ENCODE measurements around the gene INSC. TPM values are rescaled to one million over a fixed set of nuclear protein-coding genes. Genes with fewer than 3 reads are reported as not detected.

Gene INSC
- total RNA-seq, 1 experiment from 2014 or later = not detected

DNA sequence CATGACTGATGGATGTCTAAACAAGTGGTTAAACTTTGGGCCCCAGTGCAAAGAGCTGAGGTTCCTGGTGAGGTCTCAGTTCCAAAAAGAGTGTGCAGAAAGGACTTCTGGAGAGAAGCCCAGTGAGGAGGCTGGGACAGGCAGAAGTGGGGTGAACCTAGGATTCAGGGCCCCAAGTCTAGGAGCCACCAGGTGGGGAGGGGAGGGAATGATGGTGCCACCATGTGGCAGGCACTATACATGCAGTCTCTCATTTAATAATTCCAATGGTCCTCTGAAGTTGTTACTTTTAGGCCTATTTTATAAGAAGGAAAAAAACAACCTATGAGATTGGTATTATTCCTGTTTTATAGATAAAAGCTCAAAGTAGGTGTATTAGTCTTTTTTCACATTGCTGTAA, 102.0 kb downstream of the INSC start:
- no peak for DNase-seq (ENCODE audit: low spot score)

- no peak for DNase-seq (ENCODE audit: low spot score)
Measured at GRCh38 chr11:15217416-15217815, 102.7 kb downstream of the INSC start.

DNA sequence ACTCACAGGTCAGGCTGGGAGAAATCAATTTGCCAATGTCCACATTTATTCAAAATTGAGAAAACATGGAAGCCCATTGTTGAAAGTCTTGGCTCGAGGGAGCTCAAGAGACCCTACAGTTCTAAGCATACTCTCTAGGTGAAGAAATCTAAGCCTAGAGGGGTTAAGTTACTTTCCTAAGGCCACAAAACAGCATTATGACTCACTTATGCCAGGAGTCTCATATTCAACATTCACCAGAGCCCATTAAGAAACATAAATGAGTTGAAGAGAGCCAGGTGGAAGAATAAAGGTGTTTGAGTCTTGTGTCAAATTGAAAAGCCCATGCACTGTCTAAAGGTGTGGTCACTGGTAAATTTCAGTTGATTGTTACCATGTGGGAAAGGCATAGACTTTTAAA, 108.1 kb downstream of the INSC start:
- no peak for DNase-seq (ENCODE audit: low spot score)

GRCh38 chr11:15223318-15223717, 108.6 kb downstream of the INSC start:
- DNase-seq (ENCODE audit: low spot score) = no peak

DNA sequence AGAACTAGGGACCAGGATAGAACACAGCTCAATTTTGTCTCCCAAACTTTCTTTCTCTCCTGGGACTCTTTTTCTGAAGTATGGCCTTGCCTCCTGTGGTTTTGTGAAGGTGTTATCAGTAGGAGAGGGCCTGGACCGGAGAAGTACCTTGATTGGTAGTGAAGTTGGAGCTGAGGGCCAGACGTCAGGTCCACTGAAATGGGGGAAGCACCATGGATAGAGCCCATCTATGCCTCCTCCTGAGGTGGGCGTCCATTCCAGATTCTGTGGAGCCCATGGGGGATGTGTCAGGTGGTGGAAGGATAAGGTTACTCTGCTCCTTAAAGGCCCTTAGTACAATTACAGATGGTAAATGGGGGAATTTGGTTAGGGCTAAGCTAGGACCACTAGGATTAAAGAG, 109.7 kb downstream of the INSC start:
- no peak for DNase-seq (ENCODE audit: low spot score)

- no peak for DNase-seq (ENCODE audit: low spot score)
Measured at GRCh38 chr11:15227011-15227410, 112.3 kb downstream of the INSC start.

GRCh38 chr11:15228331-15228849, 113.7 kb downstream of the INSC start:
- no peak for DNase-seq (ENCODE audit: low spot score)

DNA sequence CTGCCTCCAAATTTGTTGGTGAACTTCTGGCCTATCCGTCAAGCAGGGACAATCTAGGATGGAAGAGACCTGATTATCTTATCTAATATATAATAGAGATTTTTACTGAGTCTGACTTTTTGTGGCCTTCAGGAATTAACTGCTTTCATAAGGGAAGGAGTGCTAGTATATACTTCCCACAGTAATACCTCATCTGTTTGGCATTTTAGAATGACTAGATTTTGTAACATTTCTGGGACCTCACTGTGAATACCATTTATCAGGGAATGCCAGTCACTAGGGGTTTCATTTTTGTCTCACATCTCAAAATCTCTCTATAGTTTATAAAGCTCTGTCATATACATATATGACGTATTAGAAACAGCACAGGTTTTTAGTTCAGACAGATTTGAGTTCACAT, 114.3 kb downstream of the INSC start:
- no peak for DNase-seq (ENCODE audit: low spot score)

DNA sequence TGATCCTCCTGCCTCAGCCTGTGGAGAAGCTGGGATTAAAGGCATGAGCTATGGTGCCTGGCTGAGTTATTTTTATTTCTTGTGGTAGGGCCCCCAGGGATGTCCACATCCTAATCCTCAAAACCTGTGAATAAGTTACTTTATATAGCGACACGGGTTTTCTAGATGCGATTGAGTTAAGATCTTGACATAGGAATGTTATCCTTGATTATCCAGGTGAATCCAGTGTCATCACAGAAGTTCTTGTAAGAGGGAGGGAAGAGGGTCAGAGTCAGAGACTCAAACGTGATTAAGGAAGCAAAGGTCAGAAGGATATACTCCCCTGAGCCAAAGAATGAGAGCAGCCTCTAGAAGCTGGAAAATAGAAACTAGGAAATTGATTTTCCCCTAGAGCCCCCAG, 117.8 kb downstream of the INSC start:
- no peak for DNase-seq (ENCODE audit: low spot score)

DNA sequence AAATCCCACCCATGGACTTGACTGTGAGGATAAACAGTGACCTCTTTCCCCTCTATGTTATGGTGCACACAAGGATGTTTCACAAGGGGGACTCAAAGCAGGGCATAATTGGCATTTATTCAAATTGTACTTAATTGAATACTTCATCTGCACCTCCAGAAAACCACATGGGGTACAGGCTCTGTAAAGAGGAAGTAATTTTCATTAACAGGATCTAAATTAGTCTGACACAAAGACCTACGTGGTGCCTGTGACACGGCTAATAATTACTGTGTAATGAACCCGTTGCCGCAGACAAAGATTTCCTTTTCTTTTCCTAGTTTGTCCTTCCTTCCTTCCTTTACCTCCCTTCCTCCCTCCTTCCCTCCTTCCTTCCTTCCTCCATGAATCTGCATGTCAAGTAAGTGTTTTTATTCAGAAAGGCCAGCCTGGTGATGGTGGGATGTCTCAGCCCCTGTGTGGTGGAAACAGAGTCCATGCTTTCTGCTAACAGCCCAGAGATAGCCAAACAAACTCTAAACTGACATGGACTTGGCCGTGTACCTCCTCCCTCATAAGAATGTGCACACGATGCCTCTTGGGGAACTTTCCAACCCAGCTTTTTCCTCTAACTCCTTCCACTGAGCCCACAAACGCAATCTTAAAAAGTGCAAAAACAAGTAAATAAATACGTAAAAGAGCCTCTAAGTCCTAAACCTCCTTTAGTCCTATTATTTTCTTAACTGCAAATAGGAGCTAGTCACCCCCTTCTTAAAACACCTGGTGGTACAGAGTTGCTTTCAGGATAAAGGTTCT, 118.8 kb downstream of the INSC start:
- no peak for DNase-seq (ENCODE audit: low spot score)

DNA sequence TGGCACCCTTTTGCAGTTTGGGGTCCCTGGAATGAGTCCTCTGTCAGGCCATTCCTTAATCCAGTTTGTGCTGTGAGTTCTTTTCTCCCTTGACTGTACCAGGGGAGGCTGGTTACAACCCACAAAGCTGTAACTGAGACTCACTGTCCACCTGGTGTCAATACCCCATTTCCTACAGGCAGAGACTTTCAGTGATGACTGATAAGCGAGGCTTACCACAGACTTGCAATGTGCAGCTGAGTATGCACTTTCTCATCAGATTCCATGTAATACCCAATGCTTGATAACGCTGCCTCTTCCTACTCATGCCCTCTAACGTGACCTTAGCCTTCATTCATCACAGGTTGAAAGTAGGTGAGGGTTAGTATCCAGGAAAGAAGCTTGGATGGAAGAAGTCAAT, 120.1 kb downstream of the INSC start:
- DNase-seq (ENCODE audit: low spot score) = no peak

- DNase-seq (ENCODE audit: low spot score) = no peak
Measured at GRCh38 chr11:15236559-15236958, 121.8 kb downstream of the INSC start.

DNA sequence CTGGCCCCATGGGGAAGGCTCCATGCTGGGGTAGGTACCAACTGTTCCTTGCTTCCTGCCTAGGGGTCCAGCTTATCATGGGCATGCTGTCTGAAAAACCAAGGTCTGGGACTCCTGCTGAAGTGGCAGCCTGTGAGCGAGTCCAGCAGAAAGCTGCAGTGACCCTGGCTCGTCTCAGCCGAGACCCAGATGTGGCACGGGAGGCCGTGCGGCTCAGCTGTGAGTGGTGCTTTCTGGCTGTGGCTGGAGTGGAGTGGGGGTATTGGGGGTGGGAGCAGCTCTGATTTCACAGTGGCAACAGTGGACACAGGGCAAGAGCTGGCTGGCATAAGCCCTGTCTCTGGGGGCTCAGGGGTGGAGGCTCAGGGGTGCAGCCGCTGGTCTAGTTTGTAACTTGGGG, 124.1 kb downstream of the INSC start:
- DNase-seq (ENCODE audit: low spot score) = no peak

- DNase-seq (ENCODE audit: low spot score) = no peak
Measured at GRCh38 chr11:15248749-15249148, 134.0 kb downstream of the INSC start.

DNA sequence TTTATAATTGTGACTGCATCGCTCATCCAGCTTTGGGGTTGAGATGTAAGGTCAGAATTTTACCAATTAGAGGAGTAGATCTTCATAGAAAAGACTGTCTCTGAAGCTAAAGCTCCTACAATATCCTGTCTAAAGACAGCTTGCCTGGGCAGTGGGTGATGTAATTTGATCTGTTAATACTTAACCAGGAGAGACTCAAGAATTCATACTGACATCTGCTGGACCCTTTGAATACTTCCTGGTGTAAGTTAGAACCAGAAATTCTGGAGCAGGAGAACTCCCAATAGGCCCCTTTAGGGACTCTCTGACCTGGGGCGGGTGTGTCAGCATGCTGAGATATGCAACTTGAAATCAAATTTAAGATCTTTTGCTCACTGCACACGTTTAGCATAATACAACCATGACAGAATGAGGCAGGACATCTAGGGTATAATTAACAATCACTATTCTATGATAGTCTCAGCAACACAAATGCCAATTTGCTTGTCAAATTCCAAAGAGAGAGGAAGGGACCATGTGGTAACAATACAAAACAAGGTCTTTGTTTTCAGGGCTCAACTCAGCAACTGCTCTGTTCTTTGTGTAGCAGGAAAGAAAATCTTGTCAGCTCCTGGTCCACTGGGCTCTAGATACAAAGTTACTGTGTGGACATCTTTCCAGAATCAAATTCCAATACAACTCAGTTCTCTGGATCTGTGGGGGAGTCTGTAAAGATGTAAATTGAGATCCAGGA, 143.9 kb downstream of the INSC start:
- DNase-seq (ENCODE audit: low spot score) = no peak

- no peak for DNase-seq (ENCODE audit: low spot score)
Measured at GRCh38 chr11:15266999-15267398, 152.3 kb downstream of the INSC start.

- no peak for DNase-seq (ENCODE audit: low spot score)
Measured at GRCh38 chr11:15268598-15268997, 153.9 kb downstream of the INSC start.

GRCh38 chr11:15275141-15275540, 160.4 kb downstream of the INSC start:
- no peak for DNase-seq (ENCODE audit: low spot score)

- DNase-seq (ENCODE audit: low spot score) = no peak
Measured at GRCh38 chr11:15276621-15277020, 161.9 kb downstream of the INSC start.

DNA sequence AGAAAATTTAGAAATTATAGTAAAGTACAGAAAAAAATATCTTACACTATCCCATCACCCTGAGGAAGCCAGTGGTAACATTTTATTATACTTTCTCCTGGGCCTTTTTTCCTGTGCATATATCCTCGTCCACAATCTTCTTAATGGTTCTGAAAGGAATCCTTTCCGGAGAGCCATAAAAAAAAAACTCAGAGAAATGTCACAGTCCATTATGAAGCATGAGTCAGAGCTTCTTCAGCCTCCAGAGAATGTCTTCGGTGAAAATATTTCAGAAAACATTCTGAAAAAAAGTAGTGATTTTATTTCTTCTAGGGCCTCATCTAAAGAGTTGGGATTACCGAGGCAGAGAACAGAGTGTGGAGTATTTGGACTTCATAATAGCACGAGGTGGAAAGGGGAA, 163.4 kb downstream of the INSC start:
- DNase-seq (ENCODE audit: low spot score) = no peak

- no peak for DNase-seq (ENCODE audit: low spot score)
Measured at GRCh38 chr11:15280393-15280792, 165.7 kb downstream of the INSC start.

- DNase-seq (ENCODE audit: low spot score) = no peak
Measured at GRCh38 chr11:15282754-15283153, 168.0 kb downstream of the INSC start.

GRCh38 chr11:15286465-15286864, 171.7 kb downstream of the INSC start:
- no peak for DNase-seq (ENCODE audit: low spot score)
